Left ventricle myocardium inferior (tissue), 1 donor: ENCODE results near the gene STX1B. TPM values are rescaled to one million over a fixed set of nuclear protein-coding genes. Genes with fewer than 3 reads are reported as not detected.

ENCODE experiments used
- DNase-seq: peaks from one replicate; pipeline ENCODE4 v3.0.0-alpha.2; 2020
- H3K27ac ChIP-seq: fragments of 200-600 bp; replicated peaks from 2 replicates; pipeline ENCODE4 v1.8.0; 2021
- H3K27me3 ChIP-seq: fragments of 200-600 bp; 2 replicates; pipeline ENCODE4 v1.8.0; 2021; ENCODE audit warnings: low read depth
- H3K36me3 ChIP-seq: fragments of 200-600 bp; 2 replicates; pipeline ENCODE4 v1.8.0; 2021
- H3K4me1 ChIP-seq: fragments of 200-600 bp; 2 replicates; pipeline ENCODE4 v1.8.0; 2021
- H3K4me3 ChIP-seq: fragments of 200-600 bp; 2 replicates; pipeline ENCODE4 v1.8.0; 2021; ENCODE audit warnings: mild to moderate bottlenecking, moderate library complexity
- H3K9me3 ChIP-seq: fragments of 200-600 bp; replicated peaks from 2 replicates; pipeline ENCODE4 v1.8.0; 2021
- intact Hi-C: fragments of 100-400 bp; cut with micrococcal nuclease; formaldehyde crosslinking; loops from one replicate; pipeline ENCODE4 v1.11.0; 2022
- total RNA-seq: library from RNA; stranded (reverse); fragmentation: NEBNext Ultra II Directional; extraction: Animal tissue kit (Norgen Biotek cat#: 25700); gene quantifications from one replicate; pipeline ENCODE4 v1.2.1, GENCODE V29; 2021
- TF ChIP-seq, protein P1 (sequence below): fragments of 200-600 bp; IDR thresholded peaks from 2 replicates; pipeline ENCODE4 v1.8.0; 2021; ENCODE audit warnings: antibody characterized with exemption, mild to moderate bottlenecking, borderline replicate concordance
- donor health status: DM: no; HTN: yes; CAD: no; lungs with severe emphysema.

STX1B gene
- total RNA-seq, 1 donor from 2014 or later: 0.77 TPM

DNA sequence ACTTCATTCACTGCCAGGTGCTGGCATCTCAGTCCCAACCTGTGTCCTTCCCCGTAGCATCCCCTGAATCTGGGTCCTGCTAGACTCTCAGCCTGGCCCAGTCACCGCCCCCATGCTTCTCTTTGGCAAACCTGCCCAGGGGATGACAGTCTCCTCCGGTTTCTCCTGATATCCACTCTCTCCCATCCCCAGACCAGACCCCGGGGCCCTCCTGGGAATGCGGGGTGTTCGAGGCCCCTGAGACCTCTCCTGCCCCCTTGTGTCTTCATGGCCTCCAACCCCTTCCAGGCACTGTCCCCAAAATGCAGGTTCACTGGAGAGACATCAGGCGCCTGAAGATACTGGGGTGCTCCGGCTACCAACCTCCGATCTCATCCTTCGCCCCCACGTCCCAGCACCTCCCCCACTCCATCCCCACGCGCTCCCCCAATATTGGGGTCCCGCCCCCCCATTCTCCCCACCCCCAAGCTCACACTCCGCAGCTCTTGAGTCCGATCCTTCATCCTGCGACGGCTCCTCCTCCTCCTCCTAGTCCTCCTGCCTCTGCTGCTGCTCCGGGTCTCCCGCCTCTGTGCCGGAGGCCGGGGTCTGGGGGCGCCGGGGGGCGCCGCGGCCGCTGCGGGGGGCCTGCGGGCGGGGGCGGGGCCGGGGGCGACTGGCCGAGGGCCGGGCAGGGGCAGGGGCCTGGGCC is 399 bp downstream of the STX1B start:
- intact Hi-C loops: no loop called here
- Histone ChIP-seq H3K4me3 (no peak overlapping the region), H3K9me3 (no peaks in the 10 kb centered on the region), H3K4me1 (no peaks in the 10 kb centered on the region), H3K27ac (no peak overlapping the region), H3K27me3 (peaks cover 91% of the 10 kb centered on the region), H3K36me3 (no peaks in the 10 kb centered on the region)
- DNase-seq: no peak
- TF ChIP-seq, protein P1, sequence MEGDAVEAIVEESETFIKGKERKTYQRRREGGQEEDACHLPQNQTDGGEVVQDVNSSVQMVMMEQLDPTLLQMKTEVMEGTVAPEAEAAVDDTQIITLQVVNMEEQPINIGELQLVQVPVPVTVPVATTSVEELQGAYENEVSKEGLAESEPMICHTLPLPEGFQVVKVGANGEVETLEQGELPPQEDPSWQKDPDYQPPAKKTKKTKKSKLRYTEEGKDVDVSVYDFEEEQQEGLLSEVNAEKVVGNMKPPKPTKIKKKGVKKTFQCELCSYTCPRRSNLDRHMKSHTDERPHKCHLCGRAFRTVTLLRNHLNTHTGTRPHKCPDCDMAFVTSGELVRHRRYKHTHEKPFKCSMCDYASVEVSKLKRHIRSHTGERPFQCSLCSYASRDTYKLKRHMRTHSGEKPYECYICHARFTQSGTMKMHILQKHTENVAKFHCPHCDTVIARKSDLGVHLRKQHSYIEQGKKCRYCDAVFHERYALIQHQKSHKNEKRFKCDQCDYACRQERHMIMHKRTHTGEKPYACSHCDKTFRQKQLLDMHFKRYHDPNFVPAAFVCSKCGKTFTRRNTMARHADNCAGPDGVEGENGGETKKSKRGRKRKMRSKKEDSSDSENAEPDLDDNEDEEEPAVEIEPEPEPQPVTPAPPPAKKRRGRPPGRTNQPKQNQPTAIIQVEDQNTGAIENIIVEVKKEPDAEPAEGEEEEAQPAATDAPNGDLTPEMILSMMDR: no peak

DNA sequence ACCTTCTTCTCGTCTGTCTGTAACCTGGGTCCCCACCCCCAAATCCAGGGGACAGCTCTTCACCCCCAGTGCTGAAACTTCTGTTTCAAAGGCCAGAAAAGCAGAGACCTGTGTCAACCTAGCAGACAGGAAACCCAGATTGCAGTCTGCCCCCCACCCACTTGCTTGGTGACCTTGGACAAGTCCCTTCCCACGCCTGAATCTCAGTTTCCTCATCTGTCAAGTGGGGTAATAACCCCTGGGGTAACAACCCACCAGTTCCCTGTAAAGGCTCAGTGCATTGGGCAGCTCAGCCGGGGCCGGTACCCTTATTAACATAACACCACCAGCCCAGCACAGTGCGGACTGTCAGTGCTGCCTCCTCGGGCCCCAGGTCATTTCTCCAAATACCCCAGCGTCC is 1.3 kb downstream of the STX1B start:
- no peaks in the 10 kb centered on the region for H3K9me3 ChIP-seq
- TF ChIP-seq, protein P1: no peak
- H3K36me3 ChIP-seq: no peaks in the 10 kb centered on the region
- H3K27ac ChIP-seq: no peak overlapping the region
- H3K4me3 ChIP-seq: no peak overlapping the region
- DNase-seq: no peak
- intact Hi-C loops: no loop called here
- no peaks in the 10 kb centered on the region for H3K4me1 ChIP-seq
- peaks cover 83% of the 10 kb centered on the region for H3K27me3 ChIP-seq

DNA sequence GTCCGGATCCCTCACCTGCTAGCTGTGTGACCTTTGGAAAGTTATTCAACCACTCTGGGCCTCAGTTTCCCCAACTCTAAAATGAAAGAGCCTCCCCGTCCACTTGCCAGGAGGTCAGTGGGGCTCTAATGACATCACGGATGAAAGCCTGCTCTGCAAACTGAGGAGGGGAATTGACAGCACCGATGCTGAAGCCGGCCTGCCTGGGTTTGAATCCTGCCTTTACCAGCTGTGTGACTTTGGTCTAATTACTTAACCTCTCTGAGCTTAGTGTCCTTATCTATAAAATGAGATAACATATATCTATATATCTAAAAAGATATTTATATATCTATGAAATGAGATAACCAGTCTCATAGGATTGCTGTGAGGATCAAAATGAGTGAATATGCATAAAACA is 1.9 kb downstream of the STX1B start:
- Histone ChIP-seq H3K27me3 (peaks cover 77% of the 10 kb centered on the region), H3K4me1 (no peaks in the 10 kb centered on the region), H3K27ac (no peak overlapping the region), H3K4me3 (no peak overlapping the region), H3K36me3 (no peaks in the 10 kb centered on the region), H3K9me3 (no peaks in the 10 kb centered on the region)
- no peak for DNase-seq
- TF ChIP-seq, protein P1: no peak
- intact Hi-C loops: no loop called here

DNA sequence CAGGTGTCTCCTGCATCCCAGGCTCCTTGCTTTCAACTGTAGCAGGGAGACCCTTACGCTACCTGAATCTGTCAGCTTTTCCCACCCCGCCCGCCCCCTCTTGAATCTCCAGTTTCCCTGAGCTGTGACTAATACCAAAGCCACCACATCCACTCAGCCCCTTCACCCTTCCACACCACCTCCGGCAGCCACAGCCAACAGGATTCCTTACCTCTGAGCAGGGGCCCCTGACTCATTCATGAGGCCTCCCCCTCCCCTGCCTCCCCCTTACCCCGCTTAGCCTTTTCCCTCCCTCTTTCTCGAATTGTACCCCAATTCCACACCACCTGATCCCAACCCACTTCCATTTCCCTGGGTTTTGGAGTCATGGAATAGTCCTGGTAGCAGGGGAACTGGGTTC is 2.3 kb downstream of the STX1B start:
- no peak for DNase-seq
- TF ChIP-seq, protein P1: no peak
- intact Hi-C loops: no loop called here

DNA sequence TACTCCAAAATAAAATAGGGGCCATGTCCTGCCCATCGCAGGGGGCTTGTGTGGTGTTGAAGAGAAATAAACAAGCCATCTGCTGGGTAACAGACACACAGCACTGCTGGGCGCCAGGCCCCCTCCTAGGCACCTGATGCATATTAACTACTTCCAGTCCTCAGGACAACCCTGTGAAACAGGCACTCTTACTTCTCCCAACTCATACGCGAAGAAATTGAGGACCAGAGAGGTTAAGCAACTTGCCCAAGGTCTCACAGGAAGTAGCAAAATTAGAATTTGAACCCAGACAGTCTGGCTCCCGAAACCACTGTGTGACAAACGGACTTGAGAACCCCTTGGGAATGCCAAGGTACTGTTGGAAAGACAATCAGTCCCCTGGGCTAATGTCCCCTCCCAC is 2.8 kb downstream of the STX1B start:
- Histone ChIP-seq H3K9me3 (no peaks in the 10 kb centered on the region), H3K4me1 (no peaks in the 10 kb centered on the region), H3K36me3 (no peaks in the 10 kb centered on the region), H3K27ac (no peak overlapping the region), H3K4me3 (no peak overlapping the region), H3K27me3 (peaks cover 71% of the 10 kb centered on the region)
- intact Hi-C loops: no loop called here
- TF ChIP-seq, protein P1: no peak
- no peak for DNase-seq

More for the DNA sequence above, 2.3 kb downstream of the STX1B start:
- Histone ChIP-seq H3K27ac (no peak overlapping the region), H3K4me3 (no peak overlapping the region), H3K36me3 (no peaks in the 10 kb centered on the region), H3K4me1 (no peaks in the 10 kb centered on the region), H3K9me3 (no peaks in the 10 kb centered on the region), H3K27me3 (peaks cover 74% of the 10 kb centered on the region)
